GM21723 (cell line): Measurements from ENCODE around the gene SHOX.

Experiments
- ATAC-seq: cut with Tn5 transposase; IDR thresholded peaks from one replicate; pipeline ENCODE4 v1.9.1; 2021; ENCODE audit warnings: mild to moderate bottlenecking, moderate library complexity; ENCODE audit not compliant: unreplicated experiment

The SHOX gene

DNA sequence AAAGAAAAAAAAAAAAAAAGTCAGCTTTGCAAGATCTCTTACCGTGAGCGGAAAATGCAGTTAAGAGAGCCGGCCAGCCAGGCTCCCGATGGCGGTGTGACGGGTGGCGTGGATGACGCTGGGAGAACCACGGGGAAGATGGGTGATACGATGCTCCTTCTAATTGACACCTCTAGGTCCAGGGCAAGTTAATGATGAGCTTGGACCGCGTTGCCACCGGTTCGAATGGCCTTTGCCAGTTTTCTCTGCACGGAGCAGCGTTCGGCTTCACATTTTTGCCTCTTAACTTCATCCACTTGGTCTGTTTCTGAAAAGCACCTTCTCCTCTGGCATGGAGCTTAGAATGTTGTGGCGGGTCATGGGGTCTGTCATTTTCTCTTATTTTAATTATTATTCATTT, 33.2 kb downstream of the SHOX start:
- no peak for ATAC-seq

DNA sequence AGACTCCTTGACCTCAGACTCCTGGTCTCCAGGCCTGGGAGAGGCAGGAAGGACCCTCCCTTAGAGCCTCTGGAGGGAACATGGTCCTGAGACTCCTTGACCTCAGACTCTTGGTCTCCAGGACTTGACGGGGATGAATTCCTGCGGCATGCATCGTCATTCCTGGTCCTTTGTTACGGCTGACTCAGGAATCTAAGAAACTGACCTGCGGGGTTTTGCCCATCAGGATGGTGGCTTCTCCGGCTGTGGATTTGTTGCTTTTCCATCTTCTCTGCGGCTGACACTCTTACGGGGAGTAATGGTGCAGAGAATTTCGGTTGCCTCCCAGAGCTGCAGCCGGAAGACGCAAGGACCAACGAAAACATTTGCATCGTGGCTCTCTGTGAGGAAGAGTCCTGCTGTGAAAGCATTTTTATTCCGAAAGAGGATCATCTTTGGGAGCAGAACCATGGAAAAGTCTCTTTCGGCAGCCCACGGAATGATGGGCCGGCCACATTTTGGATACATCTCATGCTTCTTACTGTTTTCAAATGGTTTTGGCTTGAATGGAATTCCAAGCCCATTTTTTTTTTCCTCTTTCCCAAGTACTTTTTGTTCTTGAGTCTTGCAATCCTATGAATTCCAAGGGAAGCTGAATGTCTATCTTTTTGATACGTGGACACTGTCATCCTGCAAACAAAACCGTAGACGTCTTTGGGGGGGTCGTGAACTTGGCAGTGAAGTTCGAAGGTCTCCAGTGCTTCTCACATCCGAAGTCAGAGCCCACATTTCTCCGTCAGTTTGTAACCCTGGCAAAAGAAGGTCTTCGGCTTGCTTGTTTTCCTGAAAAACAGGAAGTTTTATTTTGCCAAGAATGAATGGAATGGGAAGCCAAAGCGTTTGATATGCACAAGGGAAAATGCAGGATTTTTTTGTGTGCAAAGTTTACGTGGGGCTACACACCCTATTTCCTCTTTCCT, 36.5 kb downstream of the SHOX start:
- ATAC-seq: no peak

DNA sequence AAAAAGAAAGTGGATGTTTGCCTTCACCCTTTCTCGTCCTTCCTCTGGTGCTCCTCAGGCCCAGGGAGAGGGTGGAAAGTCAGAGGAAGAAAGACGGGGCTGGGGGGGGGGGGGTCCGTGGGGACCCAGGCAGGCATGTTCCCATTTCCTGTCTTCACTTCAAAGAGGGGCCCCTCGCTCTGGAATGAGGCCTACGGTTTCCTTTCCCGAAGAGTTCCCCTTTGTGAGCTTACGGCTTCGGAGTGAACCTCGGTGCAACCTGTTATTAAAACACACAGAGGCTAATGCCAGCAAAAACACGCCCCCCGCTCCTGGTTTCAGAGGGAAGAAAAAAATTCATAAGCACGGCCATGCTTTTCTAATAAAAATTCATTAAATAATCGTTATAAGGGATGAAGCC, 40.1 kb downstream of the SHOX start:
- ATAC-seq: no peak

GRCh38 chrX:672931-673330, 42.3 kb downstream of the SHOX start:
- ATAC-seq: no peak

DNA sequence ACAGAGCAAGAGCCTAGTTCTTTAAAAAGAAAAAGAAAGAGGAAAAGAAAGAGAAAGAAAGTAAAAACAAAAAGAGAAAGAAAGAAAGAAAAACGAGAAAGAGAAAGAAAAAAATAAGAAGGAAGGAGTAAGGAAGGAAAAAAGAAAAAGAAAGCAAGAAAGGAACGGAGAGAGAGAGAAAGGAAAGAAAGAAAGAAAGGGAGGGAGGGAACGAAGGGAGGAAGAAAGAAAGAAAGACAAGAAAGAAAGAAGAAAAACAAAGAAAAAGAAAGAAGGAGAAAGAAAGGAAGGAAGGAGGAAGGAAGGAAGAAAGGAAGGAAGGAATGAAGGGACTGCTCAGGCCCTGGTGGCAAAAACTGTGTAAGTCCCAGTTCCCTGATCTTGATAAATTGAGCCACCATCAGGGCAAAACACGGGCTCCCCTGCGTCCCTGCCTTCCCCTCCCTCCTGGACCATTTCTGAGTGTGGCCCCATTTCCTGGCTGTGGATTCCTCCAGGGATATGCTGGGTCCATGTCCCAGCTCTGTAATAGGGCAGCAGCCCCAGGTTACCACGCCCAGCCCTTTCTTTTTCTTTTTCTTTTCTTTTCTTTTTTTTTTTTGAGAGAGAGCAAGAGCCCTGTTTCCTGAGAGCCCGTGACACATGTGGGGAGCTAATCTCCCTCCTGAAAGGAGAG, 44.8 kb downstream of the SHOX start:
- ATAC-seq: no peak

GRCh38 chrX:675955-676295, 45.3 kb downstream of the SHOX start:
- ATAC-seq: no peak

- no peak for ATAC-seq
Measured at GRCh38 chrX:677376-677775, 46.8 kb downstream of the SHOX start.

DNA sequence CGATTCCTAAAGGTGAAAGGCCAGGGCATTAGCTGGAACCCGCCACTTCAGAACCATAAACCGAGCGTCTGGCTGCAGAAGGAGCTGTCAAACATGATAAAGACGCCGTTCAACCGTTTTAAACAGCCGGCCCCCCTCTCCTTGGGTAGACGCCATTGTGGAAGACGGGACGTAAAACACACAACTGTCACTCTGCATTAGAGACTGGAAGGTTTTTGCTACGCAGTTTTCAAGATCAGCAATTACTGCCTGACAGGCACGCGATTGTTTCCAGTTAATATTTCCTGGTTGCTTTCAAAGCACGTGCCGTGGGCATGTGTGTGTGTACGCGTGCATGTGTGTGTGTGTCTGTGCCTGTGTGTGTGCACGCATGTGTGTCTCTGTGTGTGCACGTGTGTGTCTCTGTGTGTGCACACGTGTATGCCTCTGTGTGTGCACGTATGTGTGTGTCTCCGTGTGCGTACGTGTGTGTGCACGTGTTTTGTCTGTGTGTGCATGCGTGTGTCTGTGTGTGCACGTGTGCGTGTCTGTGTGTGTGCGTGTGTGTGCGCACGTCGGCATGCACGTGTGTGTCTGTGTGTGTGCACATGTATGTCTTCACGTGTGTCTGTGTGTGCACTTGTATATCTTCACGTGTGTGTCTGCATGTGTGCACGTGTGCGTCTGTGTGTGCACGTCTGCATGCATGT, 48.8 kb downstream of the SHOX start:
- ATAC-seq: no peak

- ATAC-seq: no peak
Measured at GRCh38 chrX:680062-680461, 49.5 kb downstream of the SHOX start.

DNA sequence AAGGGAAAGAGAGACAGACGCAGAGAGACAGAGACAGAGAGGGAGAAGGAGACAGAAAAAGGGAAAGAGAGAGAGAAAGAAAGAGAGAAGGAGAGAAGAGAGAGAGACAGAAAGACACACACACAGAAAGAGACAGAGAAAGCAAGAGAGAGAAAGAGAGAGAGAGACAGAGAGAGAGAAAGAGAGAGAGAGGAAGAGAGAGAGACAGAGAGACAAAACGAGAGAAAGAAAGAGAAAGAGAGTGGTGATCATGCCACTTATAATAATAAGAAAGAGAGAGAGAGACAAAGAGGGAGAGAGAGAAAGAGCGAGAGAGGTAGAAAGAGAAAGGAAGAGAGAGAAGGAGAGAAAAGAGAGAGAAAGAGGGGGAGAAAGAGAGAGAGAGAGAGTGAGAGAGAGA, 51.4 kb downstream of the SHOX start:
- no peak for ATAC-seq

GRCh38 chrX:682892-683291, 52.3 kb downstream of the SHOX start:
- no peak for ATAC-seq

GRCh38 chrX:683576-683975, 53.0 kb downstream of the SHOX start:
- no peak for ATAC-seq

GRCh38 chrX:685120-686032, 54.8 kb downstream of the SHOX start:
- ATAC-seq: no peak

- ATAC-seq: no peak
Measured at GRCh38 chrX:689983-690382, 59.4 kb downstream of the SHOX start.

DNA sequence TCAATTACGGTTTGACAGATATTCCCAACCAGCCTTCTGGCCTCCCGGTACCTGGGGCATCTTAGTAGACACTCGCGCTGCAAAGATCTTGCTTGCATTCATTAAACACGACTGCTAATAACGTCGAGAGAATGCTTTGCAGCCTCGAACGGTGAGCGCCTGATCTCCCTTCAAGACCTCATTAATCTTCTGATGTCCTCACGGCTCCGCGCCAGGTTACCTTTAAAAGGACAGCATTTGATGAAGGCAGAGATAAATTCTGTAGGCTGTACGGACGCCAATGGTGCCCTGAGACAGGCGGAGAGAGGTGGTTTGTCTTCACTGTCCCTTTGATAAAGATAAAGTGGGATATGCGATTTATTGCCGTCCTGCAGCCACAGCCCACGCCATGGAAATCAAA, 64.2 kb downstream of the SHOX start:
- ATAC-seq: no peak

- no peak for ATAC-seq
Measured at GRCh38 chrX:698206-698605, 67.6 kb downstream of the SHOX start.

DNA sequence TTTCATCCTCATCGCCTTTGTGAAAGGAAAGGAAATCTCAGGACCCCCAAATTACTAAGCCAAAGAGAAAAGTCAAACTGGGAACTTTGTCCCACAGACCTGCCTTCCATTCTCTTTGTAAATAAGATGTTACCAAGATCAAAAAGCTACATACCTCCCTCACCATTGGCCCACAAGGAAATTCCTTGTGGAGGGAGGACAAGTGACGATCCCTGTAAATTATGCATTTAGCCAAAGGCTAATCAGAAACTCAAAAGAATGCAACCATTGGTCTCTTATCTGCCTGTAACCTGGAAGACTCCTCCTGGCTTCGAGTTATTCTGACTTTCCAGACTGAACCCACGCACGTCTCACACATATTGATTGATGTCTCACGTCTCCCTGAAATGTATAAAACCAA, 70.3 kb downstream of the SHOX start:
- no peak for ATAC-seq

DNA sequence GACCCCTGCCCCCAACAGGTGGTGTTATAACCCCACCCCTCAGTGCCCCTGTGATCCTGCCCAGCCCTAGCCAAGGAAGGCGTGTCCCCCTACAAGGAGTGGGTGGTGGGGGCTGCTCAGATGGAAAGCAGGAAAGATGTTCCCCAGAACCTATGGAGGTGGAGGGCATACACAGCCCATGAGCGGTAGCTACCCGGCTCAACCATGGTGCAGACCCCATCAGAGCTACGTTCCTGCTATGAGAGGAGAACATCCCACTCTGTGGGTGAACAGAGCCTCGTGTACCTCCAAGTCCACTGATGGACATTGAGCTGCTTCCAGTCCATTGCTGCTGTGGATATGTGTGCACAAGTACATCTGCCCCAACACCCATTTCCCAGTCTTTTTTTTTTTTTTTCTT, 71.1 kb downstream of the SHOX start:
- no peak for ATAC-seq

GRCh38 chrX:703466-703865, 72.9 kb downstream of the SHOX start:
- ATAC-seq: no peak

GRCh38 chrX:703866-704265, 73.3 kb downstream of the SHOX start:
- ATAC-seq: no peak
